ENCODE measurements around the gene DARS2.
"Not testable (repeated sequence)": the region's sequence is repeated elsewhere in the genome, so short reads cannot be mapped to it uniquely, and the experiment has no call there.

Gene DARS2

GRCh38 chr1:173853074-173853473, 28.6 kb downstream of the DARS2 start:
- Histone ChIP-seq H3K9ac (no peak overlapping the region), H3K27ac (no peak overlapping the region), H3K79me2 (no peaks in the 10 kb centered on the region), H3K4me1 (no peaks in the 10 kb centered on the region), H3K4me2 (ENCODE audit: low read length) (no peak overlapping the region), H3K4me3 (ENCODE audit: low read depth, low read length) (no peak overlapping the region), H3K36me3 (ENCODE audit: control insufficient read depth, insufficient read depth, low read length) (no peaks in the 10 kb centered on the region), H3K27me3 (ENCODE audit: control insufficient read depth, insufficient read depth, low read length) (no peaks in the 10 kb centered on the region), H2AFZ (no peak overlapping the region), H3K9me3 (ENCODE audit: control insufficient read depth, low read length) (no peaks in the 10 kb centered on the region)
- no peak for TF ChIP-seq CTCF (IDR thresholded peaks at IDR 0.05)

GRCh38 chr1:173856014-173856413, 31.5 kb downstream of the DARS2 start:
- no peaks in the 10 kb centered on the region for H3K36me3 ChIP-seq (ENCODE audit: control insufficient read depth, insufficient read depth, low read length)
- H3K4me1 ChIP-seq: no peaks in the 10 kb centered on the region
- no peaks in the 10 kb centered on the region for H3K27me3 ChIP-seq (ENCODE audit: control insufficient read depth, insufficient read depth, low read length)
- H3K27ac ChIP-seq: no peak overlapping the region
- H3K9me3 ChIP-seq (ENCODE audit: control insufficient read depth, low read length): no peaks in the 10 kb centered on the region
- TF ChIP-seq CTCF (IDR thresholded peaks at IDR 0.05): no peak
- H3K4me2 ChIP-seq (ENCODE audit: low read length): no peak overlapping the region
- no peak overlapping the region for H2AFZ ChIP-seq
- no peaks in the 10 kb centered on the region for H3K79me2 ChIP-seq
- no peak overlapping the region for H3K4me3 ChIP-seq (ENCODE audit: low read depth, low read length)
- H3K9ac ChIP-seq: no peak overlapping the region

GRCh38 chr1:173856903-173857302, 32.4 kb downstream of the DARS2 start:
- no peaks in the 10 kb centered on the region for H3K4me1 ChIP-seq
- no peaks in the 10 kb centered on the region for H3K36me3 ChIP-seq (ENCODE audit: control insufficient read depth, insufficient read depth, low read length)
- no peaks in the 10 kb centered on the region for H3K9me3 ChIP-seq (ENCODE audit: control insufficient read depth, low read length)
- H3K27ac ChIP-seq: no peak overlapping the region
- no peaks in the 10 kb centered on the region for H3K79me2 ChIP-seq
- H3K9ac ChIP-seq: no peak overlapping the region
- no peak overlapping the region for H3K4me2 ChIP-seq (ENCODE audit: low read length)
- no peak overlapping the region for H2AFZ ChIP-seq
- no peak overlapping the region for H3K4me3 ChIP-seq (ENCODE audit: low read depth, low read length)
- no peaks in the 10 kb centered on the region for H3K27me3 ChIP-seq (ENCODE audit: control insufficient read depth, insufficient read depth, low read length)
- TF ChIP-seq CTCF (IDR thresholded peaks at IDR 0.05): no peak

GRCh38 chr1:173857363-173857917, 33.0 kb downstream of the DARS2 start:
- Histone ChIP-seq H3K4me2 (ENCODE audit: low read length) (no peak overlapping the region), H3K9me3 (ENCODE audit: control insufficient read depth, low read length) (no peaks in the 10 kb centered on the region), H3K9ac (no peak overlapping the region), H3K4me1 (no peaks in the 10 kb centered on the region), H3K4me3 (ENCODE audit: low read depth, low read length) (no peak overlapping the region), H3K27me3 (ENCODE audit: control insufficient read depth, insufficient read depth, low read length) (no peaks in the 10 kb centered on the region), H3K36me3 (ENCODE audit: control insufficient read depth, insufficient read depth, low read length) (no peaks in the 10 kb centered on the region), H3K79me2 (no peaks in the 10 kb centered on the region), H3K27ac (no peak overlapping the region), H2AFZ (no peak overlapping the region)
- TF ChIP-seq CTCF (IDR thresholded peaks at IDR 0.05): no peak

GRCh38 chr1:173859547-173859946, 35.1 kb downstream of the DARS2 start:
- H3K4me1 ChIP-seq; H3K4me3 ChIP-seq (ENCODE audit: low read depth, low read length); H3K9ac ChIP-seq; H3K79me2 ChIP-seq; H3K27me3 ChIP-seq (ENCODE audit: control insufficient read depth, insufficient read depth, low read length); H3K36me3 ChIP-seq (ENCODE audit: control insufficient read depth, insufficient read depth, low read length); H3K9me3 ChIP-seq (ENCODE audit: control insufficient read depth, low read length); H2AFZ ChIP-seq; H3K27ac ChIP-seq; H3K4me2 ChIP-seq (ENCODE audit: low read length): not testable (repeated sequence)
